Upper lobe of left lung (tissue), 6 donors: Measurements from ENCODE around the gene PACS2. TPM values are rescaled to one million over a fixed set of nuclear protein-coding genes. Genes with fewer than 3 reads are reported as not detected.
A peak's percentile ranks its signal among the peaks of the same experiment; 100 is the strongest.

Source experiments
- ATAC-seq, 2 donors: fragments of 200-7000 bp; cut with Tn5 transposase; one replicate each; pipeline ENCODE4 v1.9.1; 2022; ENCODE audit warnings: mild to moderate bottlenecking in 2 of 2, moderate library complexity in 2 of 2; ENCODE audit not compliant: low FRiP score in 2 of 2
- DNase-seq, 2 donors: peaks; one replicate each; pipeline ENCODE4 v3.0.0-alpha.2; 2019 to 2020
- H3K27ac ChIP-seq, 4 donors: fragments of 200-600 bp; sonication (generic); one replicate each; pipeline ENCODE4 v1.5.1; 2016 to 2019
- H3K27me3 ChIP-seq, 4 donors: fragments of 200-600 bp; sonication (generic); one replicate each; pipeline ENCODE4 v1.5.1; 2017 to 2019
- H3K36me3 ChIP-seq, 4 donors: fragments of 200-600 bp; sonication (generic); one replicate each; pipeline ENCODE4 v1.5.1; 2016 to 2019
- H3K4me1 ChIP-seq, 4 donors: fragments of 200-600 bp; sonication (generic); one replicate each; pipeline ENCODE4 v1.5.1; 2018 to 2019
- H3K4me3 ChIP-seq, 4 donors: fragments of 200-600 bp; sonication (generic); one replicate each; pipeline ENCODE4 v1.5.1; 2017 to 2019; ENCODE audit warnings: mild to moderate bottlenecking in 2 of 4, moderate library complexity in 1 of 4
- H3K9me3 ChIP-seq, 4 donors: fragments of 200-600 bp; sonication (generic); one replicate each; pipeline ENCODE4 v1.5.1; 2018 to 2019
- EP300 ChIP-seq, 4 donors: sonication (generic); formaldehyde crosslinking; IDR thresholded peaks; one replicate each; pipeline ENCODE4 v1.5.1; 2017; ENCODE audit warnings: antibody characterized with exemption in 4 of 4, control low read depth in 2 of 4
- POLR2A ChIP-seq, 4 donors: fragments of 450-650 bp; IDR thresholded peaks; one replicate each; pipeline ENCODE4 v1.5.1; 2016 to 2017; ENCODE audit warnings: antibody characterized with exemption in 4 of 4, mild to moderate bottlenecking in 2 of 4
- POLR2AphosphoS5 ChIP-seq, 2 donors: sonication (generic); formaldehyde crosslinking; IDR thresholded peaks; one replicate each; pipeline ENCODE4 v1.5.1; 2017; ENCODE audit warnings: antibody characterized with exemption in 2 of 2
- WGBS, 2 donors: methylation state at CpG; one replicate each; pipeline ENCODE4 v1.1.5; 2017 to 2018; 5-methylcytosine and 5-hydroxymethylcytosine counted together
- total RNA-seq, 6 donors: library from RNA; depleted of rRNA in 4 of 6; stranded (reverse); fragments of >200 nt in 4 of 6; gene quantifications; one replicate each; pipeline versions ENCODE4 v1.1.0 to v1.2.1, GENCODE V29; 2016 to 2021
- TF ChIP-seq, protein P1 (sequence below), 6 experiments: fragments of 450-650 bp in 4 of 6; fragments of 200-600 bp in 2 of 6; sonication (generic) in 2 of 6; IDR thresholded peaks; one replicate each; pipeline ENCODE4 v1.5.1; 2016 to 2019; ENCODE audit warnings: antibody characterized with exemption in 6 of 6
- donor health status: DM: no; HTN: no; CAD: no; lungs with moderate emphysema.
- donor health status: DM: no; HTN: yes; CAD: no; lungs with severe emphysema.

Gene PACS2
- total RNA-seq, 6 donors from 2014 or later: 53.4 to 204 (median 86.5) TPM

DNA sequence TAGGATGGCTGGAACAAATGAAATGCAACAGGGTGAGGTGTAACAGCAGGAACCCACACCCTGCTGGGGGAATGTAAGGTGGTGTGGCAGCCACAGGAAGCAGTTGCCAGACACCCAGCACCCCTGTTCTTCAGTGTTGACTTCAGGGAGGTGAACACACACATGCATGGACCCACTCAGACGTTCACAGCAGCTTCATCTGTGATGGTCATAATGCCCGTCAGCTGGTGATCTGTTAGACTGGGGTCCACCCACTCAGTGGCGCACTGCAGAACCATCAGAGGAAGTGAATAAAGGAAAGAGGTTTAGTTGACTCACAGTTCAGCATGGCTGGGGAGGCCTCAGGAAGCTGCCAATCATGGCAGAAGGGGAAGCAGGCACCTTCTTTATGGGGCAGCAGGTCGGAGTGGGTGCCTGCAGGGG is 61.1 kb downstream of the PACS2 start:
- TF ChIP-seq, protein P1, sequence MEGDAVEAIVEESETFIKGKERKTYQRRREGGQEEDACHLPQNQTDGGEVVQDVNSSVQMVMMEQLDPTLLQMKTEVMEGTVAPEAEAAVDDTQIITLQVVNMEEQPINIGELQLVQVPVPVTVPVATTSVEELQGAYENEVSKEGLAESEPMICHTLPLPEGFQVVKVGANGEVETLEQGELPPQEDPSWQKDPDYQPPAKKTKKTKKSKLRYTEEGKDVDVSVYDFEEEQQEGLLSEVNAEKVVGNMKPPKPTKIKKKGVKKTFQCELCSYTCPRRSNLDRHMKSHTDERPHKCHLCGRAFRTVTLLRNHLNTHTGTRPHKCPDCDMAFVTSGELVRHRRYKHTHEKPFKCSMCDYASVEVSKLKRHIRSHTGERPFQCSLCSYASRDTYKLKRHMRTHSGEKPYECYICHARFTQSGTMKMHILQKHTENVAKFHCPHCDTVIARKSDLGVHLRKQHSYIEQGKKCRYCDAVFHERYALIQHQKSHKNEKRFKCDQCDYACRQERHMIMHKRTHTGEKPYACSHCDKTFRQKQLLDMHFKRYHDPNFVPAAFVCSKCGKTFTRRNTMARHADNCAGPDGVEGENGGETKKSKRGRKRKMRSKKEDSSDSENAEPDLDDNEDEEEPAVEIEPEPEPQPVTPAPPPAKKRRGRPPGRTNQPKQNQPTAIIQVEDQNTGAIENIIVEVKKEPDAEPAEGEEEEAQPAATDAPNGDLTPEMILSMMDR (IDR thresholded peaks at IDR 0.05): no peak
- TF ChIP-seq POLR2AphosphoS5 (IDR thresholded peaks at IDR 0.05): no peak
- no peak for TF ChIP-seq EP300 (IDR thresholded peaks at IDR 0.05)
- no peak for TF ChIP-seq POLR2A (IDR thresholded peaks at IDR 0.05)
- Histone ChIP-seq H3K27me3 (no peaks in the 10 kb centered on the region), H3K36me3 (peaks cover 0 to 14% (median 6%) of the 10 kb centered on the region in 4 donors), H3K27ac (no peak overlapping the region), H3K4me3 (no peak overlapping the region), H3K9me3 (no peaks in the 10 kb centered on the region), H3K4me1 (no peaks in the 10 kb centered on the region)
- 46 to 74% methylated on average over 4 of the region's 4 CpGs for WGBS, 2 donors
- ATAC-seq (no peak), DNase-seq (no peak)

DNA sequence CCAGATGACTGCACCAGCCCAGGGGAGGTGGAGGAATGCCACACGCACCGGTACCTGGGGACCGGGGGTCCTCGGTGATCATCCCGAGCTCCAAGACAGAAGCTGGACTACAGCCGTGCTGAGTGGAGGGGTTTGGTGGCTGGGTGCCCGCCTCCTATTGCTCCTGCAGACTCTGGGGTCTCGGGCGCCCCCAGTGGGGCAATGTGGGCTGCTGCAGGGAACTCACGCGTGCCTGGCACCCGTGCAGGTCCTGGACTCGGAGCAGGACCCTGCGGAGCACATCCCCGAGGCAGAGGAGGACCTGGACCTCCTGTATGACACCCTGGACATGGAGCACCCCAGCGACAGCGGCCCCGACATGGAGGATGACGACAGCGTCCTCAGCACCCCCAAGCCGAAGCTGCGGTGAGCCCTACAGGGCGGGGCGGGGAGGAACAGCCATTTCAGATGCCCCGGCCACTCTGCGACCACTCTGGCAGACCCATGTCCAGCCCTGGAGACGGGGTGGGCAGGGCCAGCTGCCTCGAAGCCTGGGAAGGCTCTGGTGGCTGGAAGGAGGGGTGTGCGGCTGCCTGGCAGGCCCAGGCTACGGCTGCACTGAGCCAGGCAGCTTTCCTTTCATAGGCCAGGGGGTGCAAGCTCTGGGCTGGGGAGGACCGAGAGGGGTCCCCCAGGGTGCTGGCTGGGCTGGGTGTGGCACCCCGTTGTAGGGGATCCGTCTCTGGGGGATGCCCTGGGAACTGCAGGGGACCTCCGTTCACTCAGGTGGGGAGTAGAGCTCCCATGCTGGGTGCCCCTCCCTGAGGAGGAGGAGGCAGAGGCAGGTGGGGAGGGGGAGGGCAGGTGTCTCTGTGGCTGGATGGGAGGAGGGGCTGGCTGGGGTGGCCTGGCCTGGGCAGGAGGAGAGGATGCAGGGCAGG is 62.2 kb downstream of the PACS2 start:
- Histone ChIP-seq H3K27me3 (no peaks in the 10 kb centered on the region), H3K4me1 (no peaks in the 10 kb centered on the region), H3K4me3 (no peak overlapping the region), H3K9me3 (no peaks in the 10 kb centered on the region), H3K36me3 (peaks cover 0 to 21% (median 10%) of the 10 kb centered on the region in 4 donors), H3K27ac (no peak overlapping the region)
- peak in 1 of 2 donors; percentile 1 for ATAC-seq
- WGBS, 2 donors: 95 to 100% methylated on average over 4 to 29 of the region's 34 CpGs
- TF ChIP-seq POLR2A (IDR thresholded peaks at IDR 0.05) (no peak), POLR2AphosphoS5 (IDR thresholded peaks at IDR 0.05) (no peak)
- TF ChIP-seq, protein P1 (IDR thresholded peaks at IDR 0.05): no peak
- peak in 1 of 2 donors; percentile 75 for DNase-seq

DNA sequence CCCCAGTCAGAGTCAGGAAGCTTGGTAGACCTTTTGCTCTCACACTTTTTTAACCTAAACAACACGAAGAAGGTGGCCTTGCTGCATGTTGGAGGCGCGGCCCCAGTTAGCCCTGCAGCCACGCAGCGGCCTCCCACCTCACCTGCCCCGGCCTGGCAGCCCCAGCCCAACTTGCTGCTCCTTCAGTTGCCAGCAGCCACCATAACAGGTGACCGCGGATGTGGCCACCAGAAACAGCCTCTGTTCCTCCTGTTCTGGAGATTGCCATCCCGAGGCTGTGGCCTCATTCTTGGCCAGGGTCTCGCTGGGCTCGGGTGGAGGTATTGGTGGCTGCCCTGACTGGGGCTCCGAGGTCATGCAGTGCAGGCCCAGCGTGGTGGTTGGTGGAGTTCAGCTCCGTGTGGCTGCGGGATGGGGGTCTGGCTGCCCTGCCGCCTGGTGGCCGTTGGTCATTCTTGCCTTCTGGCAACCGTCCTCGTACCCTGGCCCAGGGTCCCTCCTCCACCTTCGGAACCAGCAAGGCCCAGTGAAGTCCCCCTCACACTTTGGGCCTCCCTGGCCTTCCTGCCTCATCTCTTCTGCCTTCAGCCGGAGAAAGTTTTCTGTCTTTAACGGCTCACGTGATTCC is 63.1 kb downstream of the PACS2 start:
- no peak for TF ChIP-seq POLR2A (IDR thresholded peaks at IDR 0.05)
- TF ChIP-seq EP300 (IDR thresholded peaks at IDR 0.05): no peak
- no peak for TF ChIP-seq POLR2AphosphoS5 (IDR thresholded peaks at IDR 0.05)
- TF ChIP-seq, protein P1 (IDR thresholded peaks at IDR 0.05): no peak
- peak in 1 of 2 donors; percentile 64 for DNase-seq

DNA sequence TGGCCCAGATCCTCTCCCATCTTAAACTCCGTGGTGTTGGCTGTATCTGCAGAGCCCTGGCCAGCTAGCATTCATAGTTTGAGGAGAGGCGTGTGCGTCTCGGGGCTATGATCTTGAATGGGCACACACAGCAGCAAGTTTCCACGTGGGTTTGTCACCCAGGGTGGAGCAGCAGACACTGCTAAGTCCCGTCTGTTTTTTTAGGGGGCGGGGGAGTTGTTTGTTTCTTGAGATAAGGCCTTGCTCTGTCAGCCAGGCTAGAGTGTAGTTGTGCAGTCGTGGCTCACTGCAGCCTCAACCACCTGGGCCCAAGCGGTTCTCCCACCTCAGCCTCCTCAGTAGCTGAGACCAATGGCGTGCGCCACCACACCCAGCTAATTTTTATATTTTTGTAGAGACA is 63.7 kb downstream of the PACS2 start:
- no peaks in the 10 kb centered on the region for H3K27me3 ChIP-seq
- no peak overlapping the region for H3K4me3 ChIP-seq
- no peaks in the 10 kb centered on the region for H3K9me3 ChIP-seq
- no peak for ATAC-seq
- peaks cover 0 to 33% (median 23%) of the 10 kb centered on the region in 4 donors for H3K36me3 ChIP-seq
- TF ChIP-seq EP300 (IDR thresholded peaks at IDR 0.05) (no peak), POLR2A (IDR thresholded peaks at IDR 0.05) (no peak), POLR2AphosphoS5 (IDR thresholded peaks at IDR 0.05) (no peak)
- TF ChIP-seq, protein P1 (IDR thresholded peaks at IDR 0.05): no peak
- H3K27ac ChIP-seq: no peak overlapping the region
- WGBS, 2 donors: 86 to 89% methylated on average over 11 of the region's 11 CpGs
- DNase-seq: no peak
- H3K4me1 ChIP-seq: no peaks in the 10 kb centered on the region

More for the DNA sequence above, 63.1 kb downstream of the PACS2 start:
- Histone ChIP-seq H3K4me1 (no peaks in the 10 kb centered on the region), H3K4me3 (no peak overlapping the region), H3K27me3 (no peaks in the 10 kb centered on the region), H3K9me3 (no peaks in the 10 kb centered on the region), H3K27ac (no peak overlapping the region), H3K36me3 (peaks cover 0 to 28% (median 18%) of the 10 kb centered on the region in 4 donors)
- WGBS, 2 donors: 88 to 94% methylated on average over 13 to 19 of the region's 23 CpGs
- no peak for ATAC-seq
